Medulla oblongata (tissue), 1 donor: ENCODE measurements around the gene BTBD9.

Experiments
- DNase-seq: peaks from one replicate; pipeline ENCODE4 v3.0.0-alpha.2; 2015; ENCODE audit errors: extremely low spot score

BTBD9 gene

GRCh38 chr6:38508286-38508685 is 131.4 kb downstream of the BTBD9 start:
- no peak for DNase-seq

GRCh38 chr6:38507173-38507572 is 132.6 kb downstream of the BTBD9 start:
- DNase-seq: no peak

- DNase-seq: no peak
Observed at GRCh38 chr6:38505826-38506225, 133.9 kb downstream of the BTBD9 start.

- DNase-seq: no peak
Observed at GRCh38 chr6:38504996-38505395, 134.7 kb downstream of the BTBD9 start.

- no peak for DNase-seq
Observed at GRCh38 chr6:38503960-38504682, 135.6 kb downstream of the BTBD9 start.

GRCh38 chr6:38503032-38503773 is 136.5 kb downstream of the BTBD9 start:
- no peak for DNase-seq

- no peak for DNase-seq
Observed at GRCh38 chr6:38502423-38502822, 137.3 kb downstream of the BTBD9 start.

- DNase-seq: no peak
Observed at GRCh38 chr6:38501931-38502330, 137.8 kb downstream of the BTBD9 start.

- no peak for DNase-seq
Observed at GRCh38 chr6:38499529-38500096, 140.1 kb downstream of the BTBD9 start.

- peak; percentile 74 for DNase-seq
Observed at GRCh38 chr6:38498805-38499445, 140.8 kb downstream of the BTBD9 start.

- DNase-seq: no peak
Observed at GRCh38 chr6:38498085-38498484, 141.6 kb downstream of the BTBD9 start.

GRCh38 chr6:38497546-38497945 is 142.2 kb downstream of the BTBD9 start:
- DNase-seq: no peak

- peak; percentile 66 for DNase-seq
Observed at GRCh38 chr6:38495922-38496635, 143.7 kb downstream of the BTBD9 start.

- no peak for DNase-seq
Observed at GRCh38 chr6:38495518-38495917, 144.2 kb downstream of the BTBD9 start.

GRCh38 chr6:38493931-38494547 is 145.7 kb downstream of the BTBD9 start:
- peak; percentile 94 for DNase-seq

GRCh38 chr6:38492031-38492430 is 147.7 kb downstream of the BTBD9 start:
- DNase-seq: no peak

- no peak for DNase-seq
Observed at GRCh38 chr6:38489951-38490350, 149.8 kb downstream of the BTBD9 start.

GRCh38 chr6:38487423-38487822 is 152.3 kb downstream of the BTBD9 start:
- no peak for DNase-seq

GRCh38 chr6:38485488-38485887 is 154.2 kb downstream of the BTBD9 start:
- DNase-seq: no peak

- DNase-seq: no peak
Observed at GRCh38 chr6:38484656-38485055, 155.1 kb downstream of the BTBD9 start.

- peak; percentile 81 for DNase-seq
Observed at GRCh38 chr6:38483526-38483925, 156.2 kb downstream of the BTBD9 start.
